Erythroblast (primary cell): ENCODE measurements around the gene LRRIQ4.

Source experiments
- GATA1 ChIP-seq: IDR thresholded peaks from 2 replicates; pipeline ENCODE4 v1.6.1; 2011; ENCODE audit warnings: low read depth, mild to moderate bottlenecking, control low read depth, low read length, moderate library complexity
- POLR2A ChIP-seq: IDR thresholded peaks from 2 replicates; pipeline ENCODE4 v1.6.1; 2011; ENCODE audit warnings: mild to moderate bottlenecking, low read length

- no peak for TF ChIP-seq POLR2A
- TF ChIP-seq GATA1, result no peak
These were observed 5.6 kb downstream of the LRRIQ4 start for GRCh38 chr3:169818316-169818715.
